Tongue (tissue), 2 donors: Measurements from ENCODE around the gene ASXL3. TPM values are rescaled to one million over a fixed set of nuclear protein-coding genes. Genes with fewer than 3 reads are reported as not detected.

ENCODE experiments used
- DNase-seq: peaks from one replicate; pipeline ENCODE4 v3.0.0-alpha.2; 2015
- total RNA-seq: library from RNA; depleted of rRNA; stranded (reverse); fragments of >200 nt; gene quantifications from one replicate; pipeline ENCODE4 v1.2.3, GENCODE V29; 2014

The ASXL3 gene
- total RNA-seq, 1 donor from 2014 or later: 4.3 TPM

- DNase-seq: no peak
Measured at GRCh38 chr18:33729556-33729955, 151.5 kb downstream of the ASXL3 start.

- DNase-seq: no peak
Measured at GRCh38 chr18:33733376-33733775, 155.4 kb downstream of the ASXL3 start.

- DNase-seq: no peak
Measured at GRCh38 chr18:33735428-33735827, 157.4 kb downstream of the ASXL3 start.

GRCh38 chr18:33741760-33742159 is 163.7 kb downstream of the ASXL3 start:
- DNase-seq: no peak

GRCh38 chr18:33744032-33744697 is 166.1 kb downstream of the ASXL3 start:
- DNase-seq: no peak

GRCh38 chr18:33745151-33745795 is 167.3 kb downstream of the ASXL3 start:
- DNase-seq: no peak

GRCh38 chr18:33745871-33746545 is 168.0 kb downstream of the ASXL3 start:
- no peak for DNase-seq

- DNase-seq: no peak
Measured at GRCh38 chr18:33749834-33750233, 171.8 kb downstream of the ASXL3 start.

- DNase-seq: no peak
Measured at GRCh38 chr18:33750366-33750765, 172.3 kb downstream of the ASXL3 start.

- peak; percentile 49 for DNase-seq
Measured at GRCh38 chr18:33751613-33752221, 173.7 kb downstream of the ASXL3 start.

- DNase-seq: no peak
Measured at GRCh38 chr18:33755391-33755790, 177.4 kb downstream of the ASXL3 start.

GRCh38 chr18:33755931-33756560 is 178.0 kb downstream of the ASXL3 start:
- peak; percentile 37 for DNase-seq

- no peak for DNase-seq
Measured at GRCh38 chr18:33757037-33757436, 179.0 kb downstream of the ASXL3 start.

- peak; percentile 65 for DNase-seq
Measured at GRCh38 chr18:33761363-33761762, 183.3 kb downstream of the ASXL3 start.

- peak; percentile 29 for DNase-seq
Measured at GRCh38 chr18:33781429-33781828, 203.4 kb downstream of the ASXL3 start.

Other genes with a start within 250 kb of the ASXL3 start
- gene CCDC178, start 137.5 kb upstream of the ASXL3 start, total RNA-seq: not detected